HG03575 (cell line): ENCODE results near the gene TJP3.

Experiments
- ATAC-seq: cut with Tn5 transposase; IDR thresholded peaks from one replicate; pipeline ENCODE4 v1.9.1; 2021; ENCODE audit not compliant: unreplicated experiment, insufficient number of reproducible peaks, low FRiP score; ENCODE audit errors: extremely low read depth

TJP3 gene

GRCh38 chr19:3669947-3670795, 38.0 kb upstream of the TJP3 start:
- no peak for ATAC-seq

DNA sequence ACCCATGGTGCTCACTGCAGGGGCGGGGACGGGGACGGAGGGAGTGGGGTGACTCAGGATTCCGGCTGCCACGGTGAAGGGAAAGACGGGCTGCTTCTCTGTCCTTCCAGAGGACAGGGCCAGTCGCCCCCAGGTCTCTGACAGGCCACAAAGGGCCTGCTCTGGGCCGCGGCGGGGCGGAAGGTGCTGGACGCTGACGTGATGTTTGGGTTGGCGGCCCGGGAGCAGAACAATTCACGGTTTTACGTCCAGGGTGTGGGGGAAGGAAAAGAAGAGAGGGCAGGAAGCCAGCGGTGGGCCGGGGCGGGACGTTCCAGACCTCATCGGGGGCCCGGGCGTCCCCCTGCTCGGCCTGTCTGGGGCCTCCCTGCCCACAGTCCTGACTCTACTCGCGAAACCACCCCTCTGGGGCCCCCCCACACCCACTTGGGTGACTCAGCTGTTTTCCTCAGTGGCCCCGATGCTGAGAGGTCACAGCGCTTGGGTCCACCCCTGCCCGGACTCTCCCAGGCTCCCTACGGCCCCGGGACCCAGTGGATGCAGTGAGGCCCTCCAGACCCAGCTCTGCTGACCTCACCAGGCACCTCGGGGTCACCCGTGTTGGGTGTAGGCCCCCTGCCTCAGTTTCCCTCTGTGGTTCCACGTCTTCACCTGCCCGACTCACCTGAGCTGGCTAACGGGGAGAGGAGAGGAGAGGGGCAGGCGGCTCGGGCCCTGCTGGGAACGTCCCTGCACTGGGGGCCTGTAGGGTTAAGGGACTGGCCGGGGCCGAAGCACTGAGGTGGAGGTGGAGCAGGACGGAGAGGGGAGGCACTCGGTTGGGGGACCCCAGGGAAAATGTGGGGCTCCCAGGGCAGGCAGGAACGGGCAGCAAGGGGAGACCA, 37.1 kb upstream of the TJP3 start:
- no peak for ATAC-seq

GRCh38 chr19:3671680-3672574, 36.3 kb upstream of the TJP3 start:
- no peak for ATAC-seq

DNA sequence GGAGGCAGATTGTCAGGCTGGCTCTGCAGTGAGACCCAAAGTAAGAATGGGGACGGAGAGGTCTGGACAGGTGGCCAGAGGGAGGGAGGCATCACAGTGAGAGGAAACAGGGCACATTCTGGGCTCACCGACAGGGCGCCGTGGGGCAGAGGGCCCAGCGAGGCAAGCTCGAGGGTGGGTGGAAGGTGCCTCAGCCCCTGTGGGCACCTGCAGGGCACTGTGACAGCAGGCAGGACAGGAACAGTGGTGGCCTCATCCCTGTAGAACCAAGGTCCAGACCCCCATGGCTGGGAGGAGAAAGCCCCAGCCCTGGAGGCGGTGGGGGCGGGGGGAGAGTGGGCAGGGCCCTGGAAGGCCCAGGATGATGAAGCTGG, 35.6 kb upstream of the TJP3 start:
- ATAC-seq, result no peak

DNA sequence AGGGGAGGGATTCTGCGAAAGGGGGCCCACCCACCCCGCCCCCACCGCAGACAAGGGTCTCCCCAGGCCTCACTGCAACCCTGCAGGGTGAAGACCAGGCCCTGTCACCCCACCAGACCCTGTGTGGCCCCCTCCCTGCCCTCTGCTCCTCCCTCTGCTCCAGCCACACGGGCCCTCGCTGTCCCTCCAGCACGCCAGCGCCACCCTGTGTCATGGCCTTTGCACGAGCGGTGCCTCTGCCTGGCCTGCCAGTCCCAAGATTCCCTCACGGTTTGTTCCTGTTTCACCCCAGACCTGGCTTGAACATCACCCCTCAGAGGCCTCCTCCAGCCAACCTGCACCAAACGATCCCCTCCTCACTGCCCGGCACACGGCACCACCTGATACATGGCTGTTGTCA, 35.2 kb upstream of the TJP3 start:
- ATAC-seq, result no peak

DNA sequence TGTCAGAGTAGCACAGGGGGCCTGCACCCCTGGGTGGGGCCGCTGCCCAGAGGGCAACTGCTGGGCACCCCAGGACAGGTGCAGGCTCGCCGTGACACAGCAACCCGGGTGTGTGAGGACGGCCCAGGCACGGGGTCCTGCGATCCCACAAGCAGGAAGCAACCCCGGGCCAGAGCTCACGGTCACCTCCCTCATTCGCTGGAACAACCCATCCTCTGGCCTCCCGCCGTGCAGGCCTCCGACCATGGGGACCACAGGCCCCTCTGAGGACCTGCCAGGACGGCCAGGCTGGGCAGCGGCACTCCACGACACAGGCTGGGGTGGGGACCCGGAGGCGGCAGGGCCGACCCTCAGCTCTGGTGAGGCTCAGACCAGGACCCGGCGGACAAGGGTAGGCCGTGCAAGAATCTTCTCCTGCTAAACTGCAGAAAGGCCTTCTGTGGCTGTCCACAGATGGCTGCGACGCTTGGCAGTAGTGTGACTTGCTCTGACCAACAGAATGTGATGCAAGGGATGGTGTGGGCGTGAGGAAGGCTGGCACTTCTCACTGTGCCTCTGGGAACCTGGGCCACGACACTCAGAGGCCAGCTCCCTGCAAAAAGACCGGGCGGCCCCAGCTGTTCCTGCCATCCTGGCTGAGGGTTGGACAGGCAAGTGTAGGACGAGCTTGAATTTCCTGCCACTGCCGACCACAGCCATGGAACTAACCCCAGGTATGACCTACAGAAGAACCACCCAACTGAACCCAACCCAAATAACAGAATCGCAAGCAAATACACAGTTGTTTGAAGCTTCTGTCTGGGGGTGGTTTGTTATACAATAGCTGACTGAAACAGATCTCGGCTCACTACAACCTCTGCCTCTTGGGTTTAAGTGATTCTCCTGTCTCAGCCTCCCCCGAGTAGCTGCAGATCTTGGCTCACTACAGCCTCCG, 34.4 kb upstream of the TJP3 start:
- no peak for ATAC-seq

DNA sequence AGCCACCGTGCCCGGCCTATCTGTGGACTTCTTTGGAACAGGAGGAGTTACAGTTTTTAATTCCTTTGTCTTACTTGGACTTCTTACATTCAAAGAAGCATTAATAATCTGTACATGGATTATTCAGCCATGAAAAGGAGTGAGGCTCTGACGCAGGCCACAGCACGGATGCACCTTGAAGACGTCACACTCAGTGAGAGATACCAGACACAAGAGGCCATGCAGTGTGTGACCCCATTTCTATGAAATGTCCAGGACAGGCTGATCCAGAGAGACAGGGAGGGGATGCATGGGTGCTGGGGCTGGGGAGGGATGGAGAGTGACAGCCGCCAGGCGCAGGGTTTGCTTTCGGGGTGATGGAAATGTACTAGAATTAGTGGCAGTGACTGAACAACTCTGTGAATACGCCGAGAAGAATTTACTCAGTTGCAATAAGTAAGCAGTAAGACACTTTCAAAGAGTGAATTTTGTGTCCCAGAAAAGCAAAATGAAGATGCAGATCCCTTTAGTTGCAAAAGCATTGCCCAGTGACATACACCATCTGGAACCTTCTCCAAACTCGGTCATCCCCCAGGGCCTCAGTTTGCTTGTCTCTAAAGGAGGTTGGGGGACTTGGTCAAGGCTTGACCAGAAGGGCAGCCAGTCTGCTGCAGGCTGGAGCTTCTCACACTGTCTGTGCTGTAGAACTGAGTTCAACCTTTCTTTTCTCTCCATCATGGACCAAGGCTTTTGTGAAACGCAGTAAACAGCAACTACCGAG, 33.2 kb upstream of the TJP3 start:
- no peak for ATAC-seq

DNA sequence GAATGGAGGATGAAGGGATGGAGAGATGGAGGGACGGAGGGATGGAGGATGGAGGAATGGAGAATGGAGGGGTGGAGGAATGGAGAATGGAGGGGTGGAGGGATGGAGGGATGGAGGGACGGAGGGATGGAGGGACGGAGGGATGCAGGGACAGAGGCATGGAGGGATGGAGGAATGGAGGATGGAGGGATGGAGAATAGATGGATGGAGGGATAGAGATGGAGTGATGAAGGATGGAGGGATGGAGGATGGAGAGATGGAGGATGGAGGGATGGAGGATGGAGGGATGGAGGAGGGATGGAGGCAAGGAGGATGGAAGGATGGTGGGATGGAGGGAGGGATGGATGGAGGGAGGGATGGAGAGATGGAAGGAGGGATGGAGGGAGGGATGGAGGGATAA, 30.0 kb upstream of the TJP3 start:
- ATAC-seq, result no peak

- ATAC-seq, result no peak
These were observed 29.0 kb upstream of the TJP3 start for GRCh38 chr19:3679138-3679537.

GRCh38 chr19:3679581-3679980, 28.6 kb upstream of the TJP3 start:
- no peak for ATAC-seq

DNA sequence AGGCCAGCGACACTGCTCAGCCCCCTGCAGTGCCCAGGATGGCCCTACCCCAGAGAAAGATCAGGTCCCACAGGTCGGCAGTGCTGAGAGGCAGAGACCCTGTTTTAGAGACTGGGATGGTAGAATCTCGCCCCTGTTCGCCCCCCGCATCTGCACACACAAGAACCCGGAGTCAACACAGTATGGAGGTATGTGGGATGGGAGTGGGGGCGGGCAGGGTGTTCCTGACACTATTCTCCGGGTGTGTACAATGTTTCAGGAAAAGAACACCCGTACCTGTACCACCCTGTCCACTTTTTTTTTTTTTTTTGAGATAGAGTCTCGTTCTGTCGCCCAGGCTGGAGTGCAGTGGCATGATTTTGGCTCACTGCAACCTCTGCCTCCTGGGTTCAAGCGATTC, 27.2 kb upstream of the TJP3 start:
- ATAC-seq, result no peak

GRCh38 chr19:3682286-3682685, 25.9 kb upstream of the TJP3 start:
- ATAC-seq, result no peak

GRCh38 chr19:3682741-3683404, 25.3 kb upstream of the TJP3 start:
- no peak for ATAC-seq

GRCh38 chr19:3683405-3684053, 24.7 kb upstream of the TJP3 start:
- no peak for ATAC-seq

- ATAC-seq, result no peak
These were observed 23.9 kb upstream of the TJP3 start for GRCh38 chr19:3684054-3684816.

- ATAC-seq, result no peak
These were observed 23.3 kb upstream of the TJP3 start for GRCh38 chr19:3684817-3685410.
